ENCODE data around the gene MGME1. TPM values are rescaled to one million over a fixed set of nuclear protein-coding genes. Genes with fewer than 3 reads are reported as not detected.

Gene MGME1
- total and polyA plus RNA-seq, 5 donors from 2014 or later, result 10.6 to 19.2 (median 15.2) TPM

GRCh38 chr20:17964632-17965031 lies 4.2 kb upstream of the MGME1 start:
- DNase-seq (no peak), ATAC-seq (ENCODE audit: low read depth in 2 of 2) (no peak)
- H3K4me3 ChIP-seq (ENCODE audit: low read depth, low read length), result peak overlapping the region; percentile 97
- Mint-ChIP-seq H3K9me3 (no peaks in the 10 kb centered on the region), H3K4me1 (peaks cover 24 to 78% (median 68%) of the 10 kb centered on the region in 4 donors), H3K4me3 (peak overlapping the region; percentile 94 to 99 (median 98)), H3K27ac (peak overlapping the region; percentile 89 to 97 (median 91)), H3K27me3 (peaks cover 6% of the 10 kb centered on the region), H3K36me3 (peaks cover 5% of the 10 kb centered on the region)
- H3K9me3 ChIP-seq (ENCODE audit: control insufficient read depth in 2 of 2, low read length in 2 of 2), result no peaks in the 10 kb centered on the region
- no peaks in the 10 kb centered on the region for H3K27me3 ChIP-seq (ENCODE audit: control insufficient read depth, insufficient read depth, low read length)
- peak overlapping the region; percentile 94 for H3K27ac ChIP-seq (ENCODE audit: insufficient read depth, low read length, poor library complexity, severe bottlenecking)
- H3K36me3 ChIP-seq (ENCODE audit: control insufficient read depth, insufficient read depth, low read length), result no peaks in the 10 kb centered on the region
- H3K4me1 ChIP-seq (ENCODE audit: control insufficient read depth, insufficient read depth, low read length, poor library complexity, severe bottlenecking), result peaks cover 81% of the 10 kb centered on the region

GRCh38 chr20:17965042-17965697 lies 3.6 kb upstream of the MGME1 start:
- peak overlapping the region; percentile 97 for H3K4me3 ChIP-seq (ENCODE audit: low read depth, low read length)
- ATAC-seq (ENCODE audit: low read depth in 2 of 2) (no peak), DNase-seq (peak in 1 of 3 donors; percentile 62)
- Mint-ChIP-seq H3K27me3 (peaks cover 6% of the 10 kb centered on the region), H3K9me3 (no peaks in the 10 kb centered on the region), H3K27ac (peak overlapping the region; percentile 89 to 97 (median 91)), H3K4me1 (peaks cover 29 to 78% (median 69%) of the 10 kb centered on the region in 4 donors), H3K36me3 (peaks cover 5% of the 10 kb centered on the region), H3K4me3 (peak overlapping the region; percentile 94 to 99 (median 98))
- H3K36me3 ChIP-seq (ENCODE audit: control insufficient read depth, insufficient read depth, low read length), result no peaks in the 10 kb centered on the region
- H3K27ac ChIP-seq (ENCODE audit: insufficient read depth, low read length, poor library complexity, severe bottlenecking), result peak overlapping the region; percentile 94
- H3K4me1 ChIP-seq (ENCODE audit: control insufficient read depth, insufficient read depth, low read length, poor library complexity, severe bottlenecking), result peaks cover 81% of the 10 kb centered on the region
- H3K27me3 ChIP-seq (ENCODE audit: control insufficient read depth, insufficient read depth, low read length), result no peaks in the 10 kb centered on the region
- no peaks in the 10 kb centered on the region for H3K9me3 ChIP-seq (ENCODE audit: control insufficient read depth in 2 of 2, low read length in 2 of 2)

DNA sequence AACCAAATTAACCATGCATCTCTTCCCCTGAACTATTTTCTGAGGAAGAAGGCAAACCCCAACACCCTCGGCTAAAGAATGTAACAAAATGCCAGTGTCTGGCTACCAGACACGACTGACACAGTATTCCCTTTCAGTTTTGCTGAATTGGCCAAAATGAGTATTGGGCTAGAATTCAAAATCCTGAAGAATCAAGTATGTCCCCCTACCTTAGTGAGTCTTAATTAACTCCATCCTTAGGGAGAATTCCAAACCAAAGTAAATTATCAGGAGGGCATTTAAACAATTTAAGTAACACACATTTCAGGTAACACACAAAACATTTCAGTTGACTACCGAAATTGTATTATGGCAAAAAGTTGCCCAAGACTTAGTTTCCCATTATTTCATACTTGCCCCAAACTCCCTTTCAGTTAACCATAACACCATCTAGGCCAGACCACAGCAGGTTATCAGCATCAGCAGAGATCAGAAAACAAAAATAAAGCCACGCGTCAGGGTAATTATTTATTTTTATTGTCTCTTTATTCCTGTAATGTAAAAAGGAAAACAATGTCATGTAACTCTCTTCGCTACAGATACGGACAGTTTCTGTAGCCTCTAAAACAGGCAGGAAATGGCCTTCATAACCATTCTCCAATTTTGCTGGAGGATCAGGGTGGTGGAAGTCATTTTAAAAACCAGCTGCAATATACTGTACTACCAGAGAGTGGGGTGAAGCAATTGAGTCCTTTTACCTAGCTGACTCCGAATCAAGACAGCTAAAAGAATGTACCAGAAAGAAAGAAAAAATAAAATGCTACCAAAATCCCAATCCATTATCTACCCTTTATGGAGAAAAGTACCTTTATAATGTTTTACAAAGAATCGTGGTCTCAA lies 2.1 kb upstream of the MGME1 start:
- Mint-ChIP-seq H3K36me3 (peaks cover 5% of the 10 kb centered on the region), H3K4me1 (peaks cover 33 to 78% (median 69%) of the 10 kb centered on the region in 4 donors), H3K9me3 (no peaks in the 10 kb centered on the region), H3K27ac (peak overlapping the region; percentile 89 to 97 (median 96)), H3K4me3 (peak overlapping the region; percentile 94 to 99 (median 98)), H3K27me3 (peaks cover 6% of the 10 kb centered on the region)
- H3K4me1 ChIP-seq (ENCODE audit: control insufficient read depth, insufficient read depth, low read length, poor library complexity, severe bottlenecking), result peaks cover 84% of the 10 kb centered on the region
- H3K4me3 ChIP-seq (ENCODE audit: low read depth, low read length), result peak overlapping the region; percentile 97
- DNase-seq, result peak in 2 of 3 donors; percentile 55 to 81
- H3K36me3 ChIP-seq (ENCODE audit: control insufficient read depth, insufficient read depth, low read length), result no peaks in the 10 kb centered on the region
- no peaks in the 10 kb centered on the region for H3K27me3 ChIP-seq (ENCODE audit: control insufficient read depth, insufficient read depth, low read length)
- ATAC-seq (ENCODE audit: low read depth in 2 of 2), result peak; percentile 10 to 15
- no peaks in the 10 kb centered on the region for H3K9me3 ChIP-seq (ENCODE audit: control insufficient read depth in 2 of 2, low read length in 2 of 2)
- peak overlapping the region; percentile 94 for H3K27ac ChIP-seq (ENCODE audit: insufficient read depth, low read length, poor library complexity, severe bottlenecking)

DNA sequence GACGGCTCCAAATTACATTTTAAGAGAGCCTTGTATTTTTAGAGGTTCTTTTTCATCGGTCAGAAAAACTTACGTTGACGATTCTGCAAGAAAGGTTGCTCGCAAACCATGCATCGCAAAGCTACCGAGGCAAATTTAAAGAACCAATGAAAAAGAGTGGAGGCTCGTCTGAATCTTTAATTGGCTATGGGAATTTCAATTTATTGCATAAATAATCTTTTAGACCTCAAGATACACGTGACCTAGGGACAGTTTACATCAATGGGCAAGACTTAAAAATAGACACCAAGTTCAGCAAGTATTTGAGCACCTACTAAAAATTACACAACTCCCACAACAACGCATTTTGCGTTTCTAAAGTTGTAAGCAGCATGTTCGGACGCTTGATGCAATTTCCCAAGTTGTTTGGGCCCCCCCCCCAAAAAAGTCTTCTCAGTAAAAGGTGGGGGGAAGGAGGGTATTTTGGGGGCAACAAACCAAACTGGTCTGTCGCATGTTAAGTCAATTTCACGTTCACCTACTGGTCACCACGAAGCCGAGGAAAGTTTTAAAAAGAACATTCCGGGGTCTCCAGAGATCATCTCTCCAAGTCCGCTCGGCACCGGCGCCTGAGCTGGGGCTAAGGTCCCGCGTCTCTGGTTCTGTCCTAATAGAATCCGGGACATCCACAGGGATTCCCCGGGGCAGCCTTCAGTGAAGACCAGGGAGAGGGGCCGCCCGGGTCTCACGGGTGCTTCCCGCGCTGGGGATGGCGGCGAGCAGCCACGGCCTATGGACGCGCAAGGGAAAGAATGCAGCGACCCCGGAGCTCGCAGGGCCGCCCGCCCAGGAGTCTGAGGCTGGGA lies 1.1 kb upstream of the MGME1 start:
- Mint-ChIP-seq H3K4me1 (peaks cover 39 to 77% (median 69%) of the 10 kb centered on the region in 4 donors), H3K27me3 (peaks cover 6% of the 10 kb centered on the region), H3K9me3 (no peaks in the 10 kb centered on the region), H3K36me3 (peaks cover 12% of the 10 kb centered on the region), H3K4me3 (peak overlapping the region; percentile 94 to 99 (median 98)), H3K27ac (peak overlapping the region; percentile 87 to 97 (median 89))
- peak in 1 of 3 donors; percentile 63 for DNase-seq
- no peaks in the 10 kb centered on the region for H3K9me3 ChIP-seq (ENCODE audit: control insufficient read depth in 2 of 2, low read length in 2 of 2)
- H3K4me1 ChIP-seq (ENCODE audit: control insufficient read depth, insufficient read depth, low read length, poor library complexity, severe bottlenecking), result peaks cover 85% of the 10 kb centered on the region
- peak overlapping the region; percentile 97 for H3K4me3 ChIP-seq (ENCODE audit: low read depth, low read length)
- no peak for ATAC-seq (ENCODE audit: low read depth in 2 of 2)
- H3K27ac ChIP-seq (ENCODE audit: insufficient read depth, low read length, poor library complexity, severe bottlenecking), result peak overlapping the region; percentile 94
- no peaks in the 10 kb centered on the region for H3K36me3 ChIP-seq (ENCODE audit: control insufficient read depth, insufficient read depth, low read length)
- no peaks in the 10 kb centered on the region for H3K27me3 ChIP-seq (ENCODE audit: control insufficient read depth, insufficient read depth, low read length)

DNA sequence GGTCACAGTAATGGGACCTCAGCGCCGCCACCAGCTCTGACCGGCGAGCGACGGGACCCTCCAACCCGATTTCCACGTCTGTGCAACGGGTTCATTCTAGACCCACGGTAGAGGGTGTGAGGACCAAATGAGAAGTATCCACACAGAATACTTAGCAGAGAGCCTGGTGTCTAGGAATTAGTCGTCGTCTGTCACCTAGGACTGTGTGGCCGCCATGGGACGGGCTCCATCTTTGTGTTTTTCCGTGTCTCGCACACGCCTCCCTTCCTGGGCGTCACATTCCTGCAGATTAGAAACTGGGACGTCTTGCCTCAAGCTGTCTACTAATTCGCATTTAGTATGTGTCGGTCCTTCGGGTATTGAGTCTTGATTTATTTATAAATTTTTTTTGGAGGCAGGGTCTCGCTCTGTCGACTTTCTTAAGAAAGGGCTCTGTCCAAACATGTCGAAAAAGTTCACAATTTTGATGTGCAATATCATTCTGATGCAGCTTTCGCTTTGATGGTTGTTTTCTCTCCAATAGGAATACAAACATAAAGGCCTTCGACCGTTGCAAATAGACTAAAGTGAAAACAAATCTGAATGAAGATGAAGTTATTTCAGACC lies 563 bp downstream of the MGME1 start:
- peaks cover 8% of the 10 kb centered on the region for H3K36me3 Mint-ChIP-seq
- Histone ChIP-seq H3K27me3 (ENCODE audit: control insufficient read depth, insufficient read depth, low read length) (no peaks in the 10 kb centered on the region), H3K9me3 (ENCODE audit: control insufficient read depth in 2 of 2, low read length in 2 of 2) (no peaks in the 10 kb centered on the region), H3K27ac (ENCODE audit: insufficient read depth, low read length, poor library complexity, severe bottlenecking) (peak overlapping the region; percentile 94), H3K4me3 (ENCODE audit: low read depth, low read length) (peak overlapping the region; percentile 99), H3K36me3 (ENCODE audit: control insufficient read depth, insufficient read depth, low read length) (no peaks in the 10 kb centered on the region), H3K4me1 (ENCODE audit: control insufficient read depth, insufficient read depth, low read length, poor library complexity, severe bottlenecking) (peaks cover 82% of the 10 kb centered on the region)
- DNase-seq (peak in 2 of 3 donors; percentile 30 to 67), ATAC-seq (ENCODE audit: low read depth in 2 of 2) (no peak)
- H3K4me3 Mint-ChIP-seq, result peak overlapping the region; percentile 94 to 99 (median 98)
- peak overlapping the region; percentile 96 to 98 (median 97) for H3K27ac Mint-ChIP-seq
- peaks cover 44 to 77% (median 64%) of the 10 kb centered on the region in 4 donors for H3K4me1 Mint-ChIP-seq
- no peaks in the 10 kb centered on the region for H3K9me3 Mint-ChIP-seq
- peaks cover 6% of the 10 kb centered on the region for H3K27me3 Mint-ChIP-seq

GRCh38 chr20:17969884-17970409 lies 1.1 kb downstream of the MGME1 start:
- peak overlapping the region; percentile 94 to 99 (median 98) for H3K4me3 Mint-ChIP-seq
- H3K4me1 Mint-ChIP-seq, result peaks cover 44 to 75% (median 61%) of the 10 kb centered on the region in 4 donors
- H3K4me1 ChIP-seq (ENCODE audit: control insufficient read depth, insufficient read depth, low read length, poor library complexity, severe bottlenecking), result peaks cover 79% of the 10 kb centered on the region
- DNase-seq (peak; percentile 12 to 81 (median 37)), ATAC-seq (ENCODE audit: low read depth in 2 of 2) (no peak)
- peaks cover 8% of the 10 kb centered on the region for H3K36me3 Mint-ChIP-seq
- H3K27ac ChIP-seq (ENCODE audit: insufficient read depth, low read length, poor library complexity, severe bottlenecking), result peak overlapping the region; percentile 94
- H3K27ac Mint-ChIP-seq, result peak overlapping the region; percentile 96 to 98 (median 97)
- H3K27me3 ChIP-seq (ENCODE audit: control insufficient read depth, insufficient read depth, low read length), result no peaks in the 10 kb centered on the region
- peaks cover 6% of the 10 kb centered on the region for H3K27me3 Mint-ChIP-seq
- H3K4me3 ChIP-seq (ENCODE audit: low read depth, low read length), result peak overlapping the region; percentile 99
- H3K9me3 Mint-ChIP-seq, result no peaks in the 10 kb centered on the region
- H3K9me3 ChIP-seq (ENCODE audit: control insufficient read depth in 2 of 2, low read length in 2 of 2), result no peaks in the 10 kb centered on the region
- no peaks in the 10 kb centered on the region for H3K36me3 ChIP-seq (ENCODE audit: control insufficient read depth, insufficient read depth, low read length)

All from CD4-positive, CD25-positive, alpha-beta regulatory T cell (primary cell).